GM19395 (cell line): ENCODE results near the gene NTN4.
"Not testable (repeated sequence)": the region's sequence is repeated elsewhere in the genome, so short reads cannot be mapped to it uniquely, and the experiment has no call there.

Source experiments
- ATAC-seq: cut with Tn5 transposase; IDR thresholded peaks from one replicate; pipeline ENCODE4 v1.9.1; 2021; ENCODE audit warnings: mild to moderate bottlenecking, moderate library complexity; ENCODE audit not compliant: unreplicated experiment

The NTN4 gene

GRCh38 chr12:95796982-95797289 lies 6.4 kb upstream of the NTN4 start:
- no peak for ATAC-seq

- no peak for ATAC-seq
These were observed 5.8 kb upstream of the NTN4 start for GRCh38 chr12:95796225-95796981.

- no peak for ATAC-seq
These were observed 619 bp upstream of the NTN4 start for GRCh38 chr12:95790917-95791849.

- ATAC-seq = no peak
These were observed 1.2 kb downstream of the NTN4 start for GRCh38 chr12:95789126-95790032.

- no peak for ATAC-seq
These were observed 1.9 kb downstream of the NTN4 start for GRCh38 chr12:95788637-95789036.

GRCh38 chr12:95787274-95787818 lies 3.2 kb downstream of the NTN4 start:
- ATAC-seq = no peak

- no peak for ATAC-seq
These were observed 5.6 kb downstream of the NTN4 start for GRCh38 chr12:95784915-95785314.

- no peak for ATAC-seq
These were observed 6.3 kb downstream of the NTN4 start for GRCh38 chr12:95784286-95784685.

- ATAC-seq = not testable (repeated sequence)
These were observed 15.1 kb downstream of the NTN4 start for GRCh38 chr12:95775466-95775865.

GRCh38 chr12:95774311-95775045 lies 16.1 kb downstream of the NTN4 start:
- ATAC-seq = no peak

GRCh38 chr12:95773320-95773719 lies 17.2 kb downstream of the NTN4 start:
- no peak for ATAC-seq

GRCh38 chr12:95767703-95768102 lies 22.9 kb downstream of the NTN4 start:
- ATAC-seq = no peak

- no peak for ATAC-seq
These were observed 24.1 kb downstream of the NTN4 start for GRCh38 chr12:95766356-95767019.

GRCh38 chr12:95764848-95765247 lies 25.7 kb downstream of the NTN4 start:
- no peak for ATAC-seq

GRCh38 chr12:95763809-95764253 lies 26.7 kb downstream of the NTN4 start:
- ATAC-seq = no peak

GRCh38 chr12:95762123-95762785 lies 28.3 kb downstream of the NTN4 start:
- ATAC-seq = no peak

- ATAC-seq = no peak
These were observed 30.2 kb downstream of the NTN4 start for GRCh38 chr12:95760371-95760770.

- no peak for ATAC-seq
These were observed 30.8 kb downstream of the NTN4 start for GRCh38 chr12:95759718-95760117.

- no peak for ATAC-seq
These were observed 31.5 kb downstream of the NTN4 start for GRCh38 chr12:95759039-95759438.
